LNCaP clone FGC (cell line): ENCODE data around the gene TYMP.
"Not testable (repeated sequence)": the region's sequence is repeated elsewhere in the genome, so short reads cannot be mapped to it uniquely, and the experiment has no call there.

Experiments used
- DNase-seq: peaks from one replicate; pipeline ENCODE4 v3.0.0-alpha.2; 2011; ENCODE audit warnings: low read depth
- H3K4me3 ChIP-seq: 2 replicates; pipeline ENCODE4 v1.5.1; 2011; ENCODE audit warnings: mild to moderate bottlenecking, low read depth, low read length, control low read depth
- CTCF ChIP-seq: IDR thresholded peaks from 2 replicates; pipeline ENCODE4 v1.5.1; 2012; ENCODE audit warnings: mild to moderate bottlenecking; ENCODE audit not compliant: control insufficient read depth, insufficient read depth; ENCODE audit errors: extremely low read depth

Gene TYMP

GRCh38 chr22:50522806-50523438 is 6.9 kb downstream of the TYMP start:
- H3K4me3 ChIP-seq: no peak overlapping the region
- no peak for TF ChIP-seq CTCF
- no peak for DNase-seq

GRCh38 chr22:50522208-50522805 is 7.5 kb downstream of the TYMP start:
- TF ChIP-seq CTCF: no peak
- no peak for DNase-seq
- H3K4me3 ChIP-seq: no peak overlapping the region

- TF ChIP-seq CTCF: no peak
- no peak overlapping the region for H3K4me3 ChIP-seq
- no peak for DNase-seq
These were observed 8.1 kb downstream of the TYMP start for GRCh38 chr22:50521710-50522109.

- no peak overlapping the region for H3K4me3 ChIP-seq
- no peak for TF ChIP-seq CTCF
- no peak for DNase-seq
These were observed 8.9 kb downstream of the TYMP start for GRCh38 chr22:50520826-50521453.

GRCh38 chr22:50520184-50520583 is 9.6 kb downstream of the TYMP start:
- not testable (repeated sequence) for DNase-seq, H3K4me3 ChIP-seq

GRCh38 chr22:50519151-50519550 is 10.7 kb downstream of the TYMP start:
- no peak for TF ChIP-seq CTCF
- DNase-seq: no peak
- no peak overlapping the region for H3K4me3 ChIP-seq

- DNase-seq: no peak
These were observed 11.2 kb downstream of the TYMP start for GRCh38 chr22:50518606-50519005.

More at GRCh38 chr22:50518606-50519005, 11.2 kb downstream of the TYMP start:
- H3K4me3 ChIP-seq: no peak overlapping the region
- TF ChIP-seq CTCF: no peak
